C4-2B (cell line): ENCODE results near the gene FBLN7.

Experiments used
- H3K27ac ChIP-seq: fragments of 450-650 bp; 2 replicates; pipeline ENCODE4 v1.5.1; 2017
- CTCF ChIP-seq: fragments of 450-650 bp; conservative IDR thresholded peaks from 2 replicates; pipeline ENCODE4 v1.5.1; 2017; ENCODE audit warnings: mild to moderate bottlenecking
- ZFX ChIP-seq: fragments of 450-650 bp; IDR thresholded peaks from 2 replicates; pipeline ENCODE4 v1.6.1; 2017

Gene FBLN7

GRCh38 chr2:112143150-112143549 lies 5.0 kb downstream of the FBLN7 start:
- no peak overlapping the region for H3K27ac ChIP-seq
- TF ChIP-seq ZFX (no peak), CTCF (no peak)

GRCh38 chr2:112144966-112145365 lies 6.8 kb downstream of the FBLN7 start:
- no peak overlapping the region for H3K27ac ChIP-seq
- TF ChIP-seq ZFX = no peak
- TF ChIP-seq CTCF = no peak

GRCh38 chr2:112147382-112148168 lies 9.4 kb downstream of the FBLN7 start:
- H3K27ac ChIP-seq = no peak overlapping the region
- TF ChIP-seq CTCF (no peak), ZFX (no peak)

GRCh38 chr2:112148477-112148876 lies 10.3 kb downstream of the FBLN7 start:
- H3K27ac ChIP-seq = no peak overlapping the region
- TF ChIP-seq CTCF (no peak), ZFX (no peak)

GRCh38 chr2:112149194-112149593 lies 11.0 kb downstream of the FBLN7 start:
- no peak overlapping the region for H3K27ac ChIP-seq
- TF ChIP-seq ZFX (no peak), CTCF (no peak)

- H3K27ac ChIP-seq = no peak overlapping the region
- TF ChIP-seq ZFX = no peak
- no peak for TF ChIP-seq CTCF
Measured at GRCh38 chr2:112149866-112150435, 11.8 kb downstream of the FBLN7 start.

- no peak for TF ChIP-seq CTCF
- TF ChIP-seq ZFX = no peak
- H3K27ac ChIP-seq = no peak overlapping the region
Measured at GRCh38 chr2:112150447-112150846, 12.3 kb downstream of the FBLN7 start.
